HFF-Myc (cell line): ENCODE measurements around the gene ACAP1.
A peak's percentile ranks its signal among the peaks of the same experiment; 100 is the strongest.

ENCODE experiments used
- DNase-seq: peaks from one replicate; pipeline ENCODE4 v3.0.0-alpha.2; 2011; ENCODE audit warnings: low read depth; ENCODE audit errors: extremely low read depth
- H3K4me3 ChIP-seq: replicated peaks from 2 replicates; pipeline ENCODE4 v1.5.1; 2011; ENCODE audit warnings: low read depth, mild to moderate bottlenecking, control low read depth, low read length
- TF ChIP-seq, protein P1 (sequence below): IDR thresholded peaks from 2 replicates; pipeline ENCODE4 v1.5.1; 2012; ENCODE audit warnings: mild to moderate bottlenecking, low read depth, low read length, control low read depth; ENCODE audit errors: missing control alignments

Gene ACAP1

DNA sequence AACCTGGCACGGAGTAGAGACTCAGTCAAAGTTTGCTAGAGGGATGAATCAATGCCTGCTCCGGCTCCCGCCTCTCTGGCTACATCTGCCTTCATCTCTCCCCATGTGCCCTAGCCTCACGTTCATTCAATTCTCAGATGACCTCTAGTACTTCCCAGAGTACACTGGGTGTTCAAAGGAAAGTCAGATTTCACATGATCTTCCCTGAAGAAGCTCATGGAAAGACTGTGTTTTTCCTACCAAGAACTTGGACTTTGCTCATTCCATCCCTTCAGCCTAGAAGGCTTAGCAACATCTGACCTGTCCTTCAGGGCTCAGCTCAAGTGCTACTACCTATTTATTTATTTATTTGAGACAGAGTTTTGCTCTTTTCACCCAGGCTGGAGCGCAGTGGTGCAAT is 33.5 kb downstream of the ACAP1 start:
- TF ChIP-seq, protein P1, sequence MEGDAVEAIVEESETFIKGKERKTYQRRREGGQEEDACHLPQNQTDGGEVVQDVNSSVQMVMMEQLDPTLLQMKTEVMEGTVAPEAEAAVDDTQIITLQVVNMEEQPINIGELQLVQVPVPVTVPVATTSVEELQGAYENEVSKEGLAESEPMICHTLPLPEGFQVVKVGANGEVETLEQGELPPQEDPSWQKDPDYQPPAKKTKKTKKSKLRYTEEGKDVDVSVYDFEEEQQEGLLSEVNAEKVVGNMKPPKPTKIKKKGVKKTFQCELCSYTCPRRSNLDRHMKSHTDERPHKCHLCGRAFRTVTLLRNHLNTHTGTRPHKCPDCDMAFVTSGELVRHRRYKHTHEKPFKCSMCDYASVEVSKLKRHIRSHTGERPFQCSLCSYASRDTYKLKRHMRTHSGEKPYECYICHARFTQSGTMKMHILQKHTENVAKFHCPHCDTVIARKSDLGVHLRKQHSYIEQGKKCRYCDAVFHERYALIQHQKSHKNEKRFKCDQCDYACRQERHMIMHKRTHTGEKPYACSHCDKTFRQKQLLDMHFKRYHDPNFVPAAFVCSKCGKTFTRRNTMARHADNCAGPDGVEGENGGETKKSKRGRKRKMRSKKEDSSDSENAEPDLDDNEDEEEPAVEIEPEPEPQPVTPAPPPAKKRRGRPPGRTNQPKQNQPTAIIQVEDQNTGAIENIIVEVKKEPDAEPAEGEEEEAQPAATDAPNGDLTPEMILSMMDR = no peak
- DNase-seq = no peak
- no peak overlapping the region for H3K4me3 ChIP-seq

DNA sequence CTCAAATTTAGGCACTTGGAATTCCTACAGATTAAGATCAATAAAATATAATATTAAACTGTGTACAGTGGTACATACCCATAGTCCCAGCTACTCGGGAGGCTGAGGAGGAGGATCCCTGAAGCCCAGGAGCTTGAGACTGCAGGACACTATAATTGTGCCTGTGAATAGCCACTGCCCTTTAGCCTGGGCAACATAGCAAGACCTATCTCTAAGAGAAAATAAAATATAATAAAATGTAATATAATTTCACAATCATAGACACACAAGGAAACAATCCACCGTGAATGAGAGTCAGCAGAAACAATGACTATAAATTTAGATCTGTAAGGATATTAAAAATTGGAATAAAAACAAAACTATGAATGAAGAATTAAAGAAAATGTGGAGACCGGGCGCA is 34.5 kb downstream of the ACAP1 start:
- DNase-seq = no peak
- no peak overlapping the region for H3K4me3 ChIP-seq
- TF ChIP-seq, protein P1 = no peak

DNA sequence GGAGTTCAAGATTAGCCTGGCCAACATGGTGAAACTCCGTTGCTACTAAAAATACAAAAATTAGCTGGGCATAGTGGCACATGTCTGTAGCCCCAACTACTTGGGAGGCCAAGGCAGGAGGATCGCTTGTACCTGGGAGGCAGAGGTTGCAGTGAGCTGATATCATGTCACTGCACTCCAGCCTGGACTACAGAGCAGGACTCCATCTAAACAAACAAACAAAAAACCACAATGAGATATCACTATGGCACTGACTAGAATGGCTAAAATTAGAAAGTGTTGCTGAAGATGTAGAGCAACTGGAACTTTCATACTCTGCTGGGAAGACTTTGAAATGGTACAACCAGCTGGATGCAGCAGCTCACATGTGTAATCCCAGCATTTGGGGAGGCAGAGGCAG is 38.0 kb downstream of the ACAP1 start:
- H3K4me3 ChIP-seq = no peak overlapping the region
- TF ChIP-seq, protein P1 = no peak
- DNase-seq = no peak

DNA sequence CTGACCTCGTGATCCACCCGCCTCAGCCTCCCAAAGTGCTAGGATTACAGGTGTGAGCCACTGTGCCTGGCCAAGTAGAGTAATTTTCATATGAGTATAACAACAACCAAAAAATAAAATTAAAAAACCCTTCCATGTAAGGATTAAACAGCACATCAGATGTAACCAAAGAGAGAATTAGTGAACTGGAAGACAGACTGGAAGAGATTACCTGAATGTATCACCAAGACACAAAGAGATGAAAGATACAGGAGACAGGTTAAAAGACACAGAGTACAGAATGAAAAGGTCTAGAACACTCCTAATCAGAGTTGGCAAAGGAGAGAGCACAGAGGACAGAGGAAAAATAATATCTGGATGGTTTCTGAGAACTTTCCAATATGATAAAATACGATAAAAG is 42.8 kb downstream of the ACAP1 start:
- DNase-seq = no peak
- no peak overlapping the region for H3K4me3 ChIP-seq
- TF ChIP-seq, protein P1 = no peak

DNA sequence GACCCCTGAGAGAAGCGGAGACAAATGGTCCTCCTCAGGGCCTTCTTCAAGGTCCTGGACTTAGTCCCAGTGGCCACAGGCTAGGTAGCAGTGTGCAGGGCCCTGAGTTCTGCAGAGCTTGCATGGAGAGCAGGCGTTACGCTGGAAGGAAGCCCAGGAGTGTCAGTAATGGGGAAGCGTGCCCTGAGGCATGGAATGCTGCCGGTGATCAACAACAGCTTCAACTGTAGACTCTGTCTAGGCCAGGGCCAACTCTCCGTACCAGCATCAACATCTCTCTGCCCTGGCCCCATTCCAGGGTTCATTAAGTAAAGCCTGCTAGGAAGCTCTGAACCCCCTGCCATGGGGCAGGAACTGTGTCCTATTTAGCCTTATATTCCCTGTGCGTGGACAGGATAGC is 44.0 kb downstream of the ACAP1 start:
- H3K4me3 ChIP-seq = no peak overlapping the region; the same call in 1 of the 2 replicates
- no peak for DNase-seq
- TF ChIP-seq, protein P1 = no peak

DNA sequence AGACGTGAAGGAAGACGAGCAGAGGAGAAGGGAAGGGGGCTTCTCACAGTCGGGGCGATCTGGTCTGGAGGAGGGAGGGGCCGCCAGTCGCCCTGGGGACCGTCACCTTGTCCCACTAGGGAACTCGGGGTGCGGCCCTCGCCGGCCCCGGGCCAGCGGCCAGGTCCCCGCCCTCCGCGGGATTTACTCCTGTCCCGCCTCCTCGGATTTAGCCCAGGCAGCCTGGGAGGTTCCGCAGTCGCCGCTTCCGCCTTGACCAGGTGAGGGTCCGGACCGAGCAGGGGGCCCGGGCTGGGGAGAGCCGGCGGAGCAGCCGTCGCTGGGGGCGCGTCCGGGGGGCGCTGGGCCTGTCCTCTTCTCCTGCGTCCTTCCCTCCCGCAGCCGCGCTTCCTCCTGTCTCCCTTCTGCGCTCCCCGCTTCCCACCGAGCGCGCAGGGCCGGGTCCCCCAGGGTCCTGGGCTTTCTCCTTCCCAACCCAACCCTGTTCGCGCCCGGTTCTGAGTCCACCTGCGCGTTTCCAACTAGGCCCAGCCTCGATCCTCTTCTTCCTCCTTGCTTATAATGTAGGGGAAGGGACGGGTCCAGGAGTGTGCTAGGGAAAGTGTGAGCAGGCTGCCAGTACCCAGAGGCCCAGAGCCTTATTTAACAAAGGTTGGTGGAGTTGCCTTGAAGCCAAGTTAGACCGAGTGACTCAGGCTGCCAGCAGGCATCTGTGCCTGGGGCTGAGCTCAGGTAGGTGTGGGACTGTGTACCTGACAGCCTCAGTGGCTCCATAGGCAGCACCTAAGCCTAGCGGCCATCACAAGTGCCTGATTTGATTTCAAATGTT is 44.7 kb downstream of the ACAP1 start, which contains the start of gene TNK1:
TSS of gene TNK1 (plus strand) at position 235 of the 829 bp plus-strand sequence. CDS start 1,838 bp downstream, outside the sequence.
- no peak for DNase-seq
- TF ChIP-seq, protein P1 = no peak
- peak within 1 kb of the TSS; percentile 23 for H3K4me3 ChIP-seq
